T-helper 2 cell treated with Interferon-gamma antibody and Interleukin-4, amounts not matched to agents 5 μg/mL and 100 μg/mL, for 36 hours (primary cell): Measurements from ENCODE around the gene MSLN.

Experiments used
- DNase-seq: peaks from one replicate; pipeline ENCODE4 v3.0.0; 2021; ENCODE audit warnings: low spot score
- H3K27ac Mint-ChIP-seq: one replicate; pipeline ENCODE4 v1.8.0; 2021; ENCODE audit warnings: mild to moderate bottlenecking, mixed read lengths
- H3K27me3 Mint-ChIP-seq: one replicate; pipeline ENCODE4 v1.8.0; 2021; ENCODE audit warnings: low read depth, mixed read lengths
- H3K36me3 Mint-ChIP-seq: one replicate; pipeline ENCODE4 v1.8.0; 2021; ENCODE audit warnings: low read depth, mixed read lengths
- H3K4me1 Mint-ChIP-seq: one replicate; pipeline ENCODE4 v1.8.0; 2021; ENCODE audit warnings: low read depth, mixed read lengths
- H3K4me3 Mint-ChIP-seq: one replicate; pipeline ENCODE4 v1.8.0; 2022; ENCODE audit warnings: mild to moderate bottlenecking, moderate library complexity, mixed read lengths
- H3K9me3 Mint-ChIP-seq: one replicate; pipeline ENCODE4 v1.8.0; 2021; ENCODE audit warnings: mixed read lengths

The MSLN gene

DNA sequence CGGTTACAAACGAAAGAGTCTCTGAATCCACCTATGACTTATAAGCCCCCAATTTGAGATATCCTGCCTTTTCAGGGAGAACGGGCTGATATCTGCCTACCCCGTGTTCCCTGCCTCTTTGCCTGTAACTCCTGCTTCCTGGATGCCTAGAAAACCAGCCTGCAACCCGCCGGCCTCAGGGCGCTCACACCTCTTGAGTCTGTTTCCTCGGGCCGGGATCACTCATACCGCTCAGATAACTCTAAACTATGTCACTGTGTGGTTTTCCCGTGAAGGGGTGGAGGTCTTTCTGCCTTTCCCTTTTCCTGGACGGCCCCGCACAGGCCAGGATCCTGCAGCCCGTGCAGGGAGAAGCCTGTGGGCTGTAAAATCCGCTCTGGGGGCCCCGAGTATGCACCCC, 17.3 kb downstream of the MSLN start:
- DNase-seq = no peak
- Mint-ChIP-seq H3K27ac (no peak overlapping the region), H3K4me1 (no peaks in the 10 kb centered on the region), H3K9me3 (no peaks in the 10 kb centered on the region), H3K4me3 (no peak overlapping the region), H3K27me3 (no peaks in the 10 kb centered on the region), H3K36me3 (no peaks in the 10 kb centered on the region)

DNA sequence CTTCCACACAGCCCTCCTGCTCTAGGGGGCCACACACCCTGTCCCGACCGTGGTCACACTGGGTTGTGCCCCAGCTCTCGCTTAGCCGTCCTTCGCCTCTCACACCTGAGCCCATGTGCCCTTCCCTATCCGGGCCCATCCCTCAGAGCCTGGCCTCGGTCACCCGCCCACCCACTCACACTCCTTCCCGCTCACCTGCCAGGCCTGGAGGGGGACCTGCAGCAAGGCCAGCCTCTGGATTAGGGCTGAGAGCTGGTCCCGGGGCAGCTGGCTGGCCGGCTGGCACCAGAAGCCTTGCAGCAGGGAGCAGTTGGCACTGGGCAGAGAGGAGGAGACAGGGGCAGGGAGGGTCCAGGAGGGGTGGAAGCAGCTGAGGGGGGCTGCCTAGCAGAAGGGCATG, 17.9 kb downstream of the MSLN start:
- Mint-ChIP-seq H3K27me3 (no peaks in the 10 kb centered on the region), H3K27ac (no peak overlapping the region)

GRCh38 chr16:778909-779527, 18.5 kb downstream of the MSLN start:
- no peaks in the 10 kb centered on the region for H3K9me3 Mint-ChIP-seq
- no peak overlapping the region for H3K27ac Mint-ChIP-seq
- DNase-seq = no peak
- no peaks in the 10 kb centered on the region for H3K4me1 Mint-ChIP-seq
- H3K4me3 Mint-ChIP-seq = no peak overlapping the region
- no peaks in the 10 kb centered on the region for H3K27me3 Mint-ChIP-seq
- H3K36me3 Mint-ChIP-seq = no peaks in the 10 kb centered on the region

More for the DNA sequence above, 17.9 kb downstream of the MSLN start:
- H3K9me3 Mint-ChIP-seq = no peaks in the 10 kb centered on the region
- H3K36me3 Mint-ChIP-seq = no peaks in the 10 kb centered on the region
- H3K4me1 Mint-ChIP-seq = no peaks in the 10 kb centered on the region
- no peak overlapping the region for H3K4me3 Mint-ChIP-seq
- no peak for DNase-seq

GRCh38 chr16:779561-779960, 19.0 kb downstream of the MSLN start:
- Mint-ChIP-seq H3K27ac (no peak overlapping the region), H3K36me3 (no peaks in the 10 kb centered on the region), H3K4me1 (no peaks in the 10 kb centered on the region), H3K27me3 (no peaks in the 10 kb centered on the region), H3K9me3 (no peaks in the 10 kb centered on the region), H3K4me3 (no peak overlapping the region)
- no peak for DNase-seq

DNA sequence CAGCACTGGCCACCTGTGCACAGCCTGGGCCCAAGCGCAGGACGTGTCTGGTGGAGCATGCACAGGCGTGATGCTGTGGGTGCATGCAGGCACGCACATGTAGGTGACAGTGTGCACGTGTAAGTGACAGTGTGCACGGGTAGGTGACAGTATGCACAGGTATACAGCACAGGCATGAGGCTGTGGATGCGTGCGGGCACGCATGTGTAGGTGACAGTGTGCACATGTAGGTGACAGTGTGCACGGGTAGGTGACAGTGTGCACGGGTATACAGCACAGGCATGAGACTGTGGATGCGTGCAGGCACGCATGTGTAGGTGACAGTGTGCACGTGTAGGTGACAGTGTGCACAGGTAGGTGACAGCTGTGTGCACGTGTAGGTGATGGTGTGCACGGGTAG, 19.8 kb downstream of the MSLN start:
- H3K36me3 Mint-ChIP-seq = peaks cover 6% of the 10 kb centered on the region
- H3K4me3 Mint-ChIP-seq = no peak overlapping the region
- H3K9me3 Mint-ChIP-seq = no peaks in the 10 kb centered on the region
- no peak overlapping the region for H3K27ac Mint-ChIP-seq
- no peaks in the 10 kb centered on the region for H3K27me3 Mint-ChIP-seq
- no peak for DNase-seq
- no peaks in the 10 kb centered on the region for H3K4me1 Mint-ChIP-seq

- Mint-ChIP-seq H3K4me3 (no peak overlapping the region), H3K27me3 (no peaks in the 10 kb centered on the region), H3K36me3 (peaks cover 6% of the 10 kb centered on the region), H3K9me3 (no peaks in the 10 kb centered on the region), H3K4me1 (no peaks in the 10 kb centered on the region), H3K27ac (no peak overlapping the region)
- no peak for DNase-seq
Measured at GRCh38 chr16:781346-782010, 20.9 kb downstream of the MSLN start.

DNA sequence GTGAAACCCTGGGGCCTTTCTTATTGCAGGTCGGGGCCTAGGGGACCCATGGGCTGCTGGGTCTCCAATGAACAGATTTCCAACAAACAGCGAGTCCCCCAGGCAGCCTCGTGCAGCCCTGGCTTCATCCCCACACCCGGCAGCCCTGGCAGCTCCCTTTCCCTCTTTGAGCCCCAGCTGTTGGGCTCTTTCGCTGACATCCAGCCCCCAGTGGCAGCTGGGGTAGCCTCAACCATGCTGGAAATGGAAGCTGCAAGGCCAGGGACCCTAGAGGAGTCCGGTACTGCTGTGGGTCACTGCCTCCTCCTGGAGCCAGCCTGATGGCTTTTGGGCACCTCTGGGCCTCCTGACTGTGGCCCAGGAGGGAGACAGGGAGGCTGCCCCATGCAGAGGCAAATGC, 21.7 kb downstream of the MSLN start:
- H3K9me3 Mint-ChIP-seq = no peaks in the 10 kb centered on the region
- no peaks in the 10 kb centered on the region for H3K27me3 Mint-ChIP-seq
- DNase-seq = no peak
- peaks cover 6% of the 10 kb centered on the region for H3K36me3 Mint-ChIP-seq
- H3K4me1 Mint-ChIP-seq = no peaks in the 10 kb centered on the region
- H3K4me3 Mint-ChIP-seq = no peak overlapping the region
- no peak overlapping the region for H3K27ac Mint-ChIP-seq

DNA sequence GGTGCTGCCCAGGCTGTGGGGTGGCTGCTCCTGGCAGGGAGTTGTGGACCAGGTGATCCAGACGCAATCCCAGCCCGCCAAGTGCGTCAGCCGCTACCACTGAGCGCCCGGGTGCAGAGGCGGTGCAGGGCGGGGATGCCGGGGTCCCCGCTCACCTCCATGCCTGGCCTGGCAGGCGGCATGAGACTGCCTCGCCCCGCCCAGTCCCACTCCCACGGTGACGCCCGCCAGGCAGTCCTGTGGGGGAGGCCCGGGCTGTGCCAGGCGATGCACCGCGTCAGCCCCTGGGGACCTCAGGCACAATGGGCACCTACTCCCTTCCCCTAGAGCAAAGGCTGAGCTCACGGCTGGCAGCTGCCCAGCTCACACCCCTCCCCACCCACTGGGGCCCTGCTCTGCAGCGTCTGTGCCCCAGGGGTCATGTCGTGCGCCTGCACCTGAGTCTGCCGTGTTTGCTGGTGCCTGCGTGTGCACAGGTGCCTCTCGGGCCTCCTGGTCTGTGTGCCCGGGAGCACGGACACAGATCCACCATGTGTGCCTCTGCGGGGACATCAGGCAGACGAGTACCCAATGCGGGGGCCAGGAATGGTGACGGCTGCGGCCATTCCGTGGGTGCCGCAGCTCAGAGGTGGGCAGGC, 22.4 kb downstream of the MSLN start:
- Mint-ChIP-seq H3K4me3 (no peak overlapping the region), H3K36me3 (peaks cover 6% of the 10 kb centered on the region), H3K27me3 (no peaks in the 10 kb centered on the region), H3K27ac (no peak overlapping the region), H3K4me1 (no peaks in the 10 kb centered on the region), H3K9me3 (no peaks in the 10 kb centered on the region)
- no peak for DNase-seq

GRCh38 chr16:783404-784161, 23.0 kb downstream of the MSLN start:
- Mint-ChIP-seq H3K27me3 (no peaks in the 10 kb centered on the region), H3K36me3 (peaks cover 6% of the 10 kb centered on the region), H3K4me3 (no peak overlapping the region), H3K4me1 (no peaks in the 10 kb centered on the region), H3K9me3 (no peaks in the 10 kb centered on the region), H3K27ac (no peak overlapping the region)
- no peak for DNase-seq

GRCh38 chr16:784431-784830, 23.9 kb downstream of the MSLN start:
- H3K4me1 Mint-ChIP-seq = no peaks in the 10 kb centered on the region
- no peak for DNase-seq
- H3K27ac Mint-ChIP-seq = no peak overlapping the region
- no peaks in the 10 kb centered on the region for H3K27me3 Mint-ChIP-seq
- H3K9me3 Mint-ChIP-seq = no peaks in the 10 kb centered on the region
- peaks cover 6% of the 10 kb centered on the region for H3K36me3 Mint-ChIP-seq
- no peak overlapping the region for H3K4me3 Mint-ChIP-seq

- H3K27me3 Mint-ChIP-seq = no peaks in the 10 kb centered on the region
- peaks cover 3% of the 10 kb centered on the region for H3K4me1 Mint-ChIP-seq
- H3K9me3 Mint-ChIP-seq = no peaks in the 10 kb centered on the region
- peak overlapping the region; percentile 45 for H3K4me3 Mint-ChIP-seq
- H3K27ac Mint-ChIP-seq = peak overlapping the region; percentile 49
- H3K36me3 Mint-ChIP-seq = peaks cover 6% of the 10 kb centered on the region
- DNase-seq = peak; percentile 61
Measured at GRCh38 chr16:785563-786535, 25.3 kb downstream of the MSLN start.

DNA sequence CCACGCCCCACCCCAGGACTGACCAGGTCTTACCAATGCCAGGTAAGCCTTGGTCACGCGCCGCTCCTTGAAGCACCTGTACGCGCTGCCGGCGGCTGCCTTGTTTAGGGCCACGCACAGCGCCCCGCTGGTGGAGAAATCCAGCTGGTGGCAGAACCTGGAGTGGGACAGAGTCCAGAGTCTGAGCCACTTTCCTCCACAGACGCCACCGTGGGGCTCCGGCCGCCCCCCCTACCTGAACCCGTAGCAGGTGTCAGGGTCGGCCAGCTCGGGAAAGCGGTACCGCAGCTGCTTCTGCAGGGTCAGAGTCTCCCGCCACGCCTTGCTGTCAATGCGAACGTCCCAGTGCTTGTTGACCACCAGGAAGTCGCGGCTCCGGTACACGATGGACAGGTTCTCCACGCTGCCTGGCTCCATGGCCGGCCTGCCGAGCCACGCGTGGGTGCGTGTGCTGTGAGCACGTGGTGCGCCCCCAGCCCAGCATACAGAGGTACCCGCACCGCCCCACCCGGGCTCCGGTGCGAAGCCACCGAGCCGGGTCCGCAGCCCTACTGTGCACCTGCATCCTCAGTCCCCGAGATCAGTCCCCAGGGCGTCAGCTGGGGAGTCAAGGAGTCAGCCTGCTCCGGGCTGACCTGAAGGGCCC, 26.9 kb downstream of the MSLN start:
- DNase-seq = no peak
- peaks cover 3% of the 10 kb centered on the region for H3K4me1 Mint-ChIP-seq
- no peaks in the 10 kb centered on the region for H3K9me3 Mint-ChIP-seq
- peak overlapping the region; percentile 89 for H3K4me3 Mint-ChIP-seq
- H3K27me3 Mint-ChIP-seq = no peaks in the 10 kb centered on the region
- peak overlapping the region; percentile 75 for H3K27ac Mint-ChIP-seq
- peaks cover 15% of the 10 kb centered on the region for H3K36me3 Mint-ChIP-seq

GRCh38 chr16:787978-788398, 27.5 kb downstream of the MSLN start, which contains the start of gene RPUSD1:
Gene RPUSD1 (minus strand): TSS chr16:788381. CDS start chr16:787737, 644 bp downstream.
- DNase-seq = no peak
- Mint-ChIP-seq H3K4me1 (peaks cover 3% of the 10 kb centered on the region), H3K36me3 (peaks cover 15% of the 10 kb centered on the region), H3K4me3 (peak within 1 kb of the TSS; percentile 89), H3K27me3 (no peaks in the 10 kb centered on the region), H3K9me3 (no peaks in the 10 kb centered on the region), H3K27ac (peak within 1 kb of the TSS; percentile 79)
